HG03342 (cell line): Measurements from ENCODE around the gene LYZ.
A peak's percentile ranks its signal among the peaks of the same experiment; 100 is the strongest.
"Not testable (repeated sequence)": the region's sequence is repeated elsewhere in the genome, so short reads cannot be mapped to it uniquely, and the experiment has no call there.

Experiments
- ATAC-seq: cut with Tn5 transposase; IDR thresholded peaks from one replicate; pipeline ENCODE4 v1.9.1; 2021; ENCODE audit warnings: mild to moderate bottlenecking, moderate library complexity; ENCODE audit not compliant: unreplicated experiment

LYZ gene

DNA sequence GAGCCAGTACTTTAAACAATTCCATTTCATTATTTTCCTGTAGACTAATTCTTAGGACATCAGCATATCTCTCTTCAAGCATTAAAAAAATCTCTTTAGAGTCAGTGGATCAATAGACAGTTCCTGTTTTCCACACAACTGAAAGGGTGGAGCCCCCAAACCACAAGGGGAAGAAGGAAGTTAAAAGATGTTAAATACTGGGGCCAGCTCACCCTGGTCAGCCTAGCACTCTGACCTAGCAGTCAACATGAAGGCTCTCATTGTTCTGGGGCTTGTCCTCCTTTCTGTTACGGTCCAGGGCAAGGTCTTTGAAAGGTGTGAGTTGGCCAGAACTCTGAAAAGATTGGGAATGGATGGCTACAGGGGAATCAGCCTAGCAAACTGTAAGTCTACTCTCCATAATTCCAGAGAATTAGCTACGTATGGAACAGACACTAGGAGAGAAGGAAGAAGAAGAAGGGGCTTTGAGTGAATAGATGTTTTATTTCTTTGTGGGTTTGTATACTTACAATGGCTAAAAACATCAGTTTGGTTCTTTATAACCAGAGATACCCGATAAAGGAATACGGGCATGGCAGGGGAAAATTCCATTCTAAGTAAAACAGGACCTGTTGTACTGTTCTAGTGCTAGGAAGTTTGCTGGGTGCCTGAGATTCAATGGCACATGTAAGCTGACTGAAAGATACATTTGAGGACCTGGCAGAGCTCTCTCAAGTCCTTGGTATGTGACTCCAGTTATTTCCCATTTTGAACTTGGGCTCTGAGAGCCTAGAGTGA, at the start of gene LYZ:
Gene LYZ, plus strand, starts transcription at position 220 of the 777 bp plus-strand sequence. Its CDS starts 28 bp downstream, at position 248.
- no peak for ATAC-seq

GRCh38 chr12:69298947-69299346, 49.2 kb upstream of the LYZ start:
- ATAC-seq = no peak

GRCh38 chr12:69304284-69304683, 43.9 kb upstream of the LYZ start:
- no peak for ATAC-seq

GRCh38 chr12:69309461-69309860, 38.7 kb upstream of the LYZ start:
- no peak for ATAC-seq

DNA sequence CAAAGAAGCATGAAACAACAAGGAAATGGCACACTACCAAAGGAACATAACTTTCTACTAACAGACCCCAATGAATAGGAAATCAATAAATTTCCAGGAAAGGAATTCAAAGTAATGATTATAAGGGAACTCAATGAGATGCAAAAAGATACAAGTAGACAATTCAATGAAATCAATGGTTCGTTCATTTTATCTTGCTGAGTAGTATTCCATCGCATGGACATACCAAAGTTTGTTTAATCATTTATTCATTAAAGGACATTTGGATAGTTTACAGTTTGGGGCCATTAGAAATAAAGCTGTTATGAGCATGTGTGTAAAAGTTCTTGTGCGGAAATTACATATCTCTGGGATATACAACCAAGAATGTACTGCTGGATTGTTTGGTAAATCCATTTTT, 35.0 kb upstream of the LYZ start:
- ATAC-seq = no peak

DNA sequence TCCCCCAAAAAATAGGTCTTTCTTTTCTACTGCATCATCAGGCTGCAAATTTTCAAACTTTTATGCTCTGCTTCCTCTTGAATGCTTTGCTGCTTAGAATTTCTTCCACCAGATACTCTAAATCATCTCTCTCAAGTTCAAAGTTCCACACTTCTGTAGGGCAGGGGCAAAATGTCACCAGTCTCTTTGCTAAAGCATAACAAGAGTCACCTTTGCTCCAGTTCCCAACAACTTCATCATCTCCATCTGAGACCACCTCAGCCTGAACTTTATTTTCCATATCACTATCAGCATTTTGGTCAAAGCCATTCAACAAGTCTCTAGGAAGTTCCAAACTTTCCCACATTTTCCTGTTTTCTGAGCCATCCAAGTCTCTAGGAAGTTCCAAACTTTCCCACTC, 31.4 kb upstream of the LYZ start:
- not testable (repeated sequence) for ATAC-seq

- ATAC-seq = not testable (repeated sequence)
Observed at GRCh38 chr12:69317233-69317632, 30.9 kb upstream of the LYZ start.

GRCh38 chr12:69318225-69318624, 30.0 kb upstream of the LYZ start:
- ATAC-seq = no peak

- ATAC-seq = no peak
Observed at GRCh38 chr12:69321351-69321750, 26.8 kb upstream of the LYZ start.

- ATAC-seq = peak; percentile 97
Observed at GRCh38 chr12:69324797-69325466, 23.2 kb upstream of the LYZ start.

DNA sequence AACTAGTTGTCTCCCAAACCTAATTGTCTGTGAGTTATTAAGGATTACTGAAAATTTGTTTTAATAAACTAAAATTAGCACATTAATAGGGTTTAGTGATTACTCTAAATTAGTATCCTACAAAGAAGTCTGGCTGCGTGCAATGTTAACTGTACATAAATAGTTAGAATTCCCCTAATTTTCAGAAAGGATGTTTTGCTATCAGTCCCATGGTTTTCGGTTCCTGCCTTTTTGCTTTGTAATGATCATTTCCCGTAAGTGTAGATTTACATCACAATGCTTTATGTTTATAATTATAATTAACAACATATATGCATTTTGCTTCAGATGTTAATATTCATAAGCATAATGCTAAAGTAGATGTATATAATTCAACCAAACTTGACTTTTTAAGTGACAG, 19.8 kb upstream of the LYZ start:
- ATAC-seq = no peak

DNA sequence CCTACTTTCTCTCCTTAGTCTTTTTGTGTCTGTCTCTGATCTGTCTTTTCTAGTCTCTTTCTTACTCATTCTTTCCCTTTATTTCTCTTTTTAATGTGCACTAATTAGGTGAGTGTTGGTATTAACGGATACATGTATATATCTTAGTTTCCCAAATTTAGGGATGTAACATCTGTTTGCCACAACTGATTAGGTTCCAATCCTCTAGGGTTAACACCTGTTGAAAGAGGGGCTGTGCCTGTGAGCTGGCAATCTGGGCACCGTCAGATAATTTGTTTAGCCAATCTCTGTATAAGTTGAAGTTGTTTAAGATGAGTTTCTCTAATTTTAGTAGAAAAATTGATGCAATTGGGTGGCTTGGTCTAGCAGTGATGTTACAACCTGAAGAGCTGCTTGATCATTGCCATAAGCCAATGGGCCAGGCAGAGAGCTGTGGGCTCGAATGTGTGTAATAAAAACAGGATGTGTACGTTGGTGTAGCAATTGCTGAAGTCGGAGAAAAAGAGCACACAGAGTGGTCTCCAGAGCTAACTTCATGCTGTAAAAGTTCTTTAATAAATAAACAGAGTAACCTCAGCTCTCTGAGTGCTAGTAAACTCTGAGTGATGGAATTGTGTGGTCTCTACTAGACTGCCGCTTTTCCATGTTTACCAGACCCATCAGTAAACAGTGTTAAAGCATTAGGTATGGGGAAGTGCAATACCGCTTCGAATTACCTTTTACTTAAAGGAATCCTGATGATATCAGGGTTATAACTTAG, 18.3 kb upstream of the LYZ start:
- ATAC-seq = no peak

DNA sequence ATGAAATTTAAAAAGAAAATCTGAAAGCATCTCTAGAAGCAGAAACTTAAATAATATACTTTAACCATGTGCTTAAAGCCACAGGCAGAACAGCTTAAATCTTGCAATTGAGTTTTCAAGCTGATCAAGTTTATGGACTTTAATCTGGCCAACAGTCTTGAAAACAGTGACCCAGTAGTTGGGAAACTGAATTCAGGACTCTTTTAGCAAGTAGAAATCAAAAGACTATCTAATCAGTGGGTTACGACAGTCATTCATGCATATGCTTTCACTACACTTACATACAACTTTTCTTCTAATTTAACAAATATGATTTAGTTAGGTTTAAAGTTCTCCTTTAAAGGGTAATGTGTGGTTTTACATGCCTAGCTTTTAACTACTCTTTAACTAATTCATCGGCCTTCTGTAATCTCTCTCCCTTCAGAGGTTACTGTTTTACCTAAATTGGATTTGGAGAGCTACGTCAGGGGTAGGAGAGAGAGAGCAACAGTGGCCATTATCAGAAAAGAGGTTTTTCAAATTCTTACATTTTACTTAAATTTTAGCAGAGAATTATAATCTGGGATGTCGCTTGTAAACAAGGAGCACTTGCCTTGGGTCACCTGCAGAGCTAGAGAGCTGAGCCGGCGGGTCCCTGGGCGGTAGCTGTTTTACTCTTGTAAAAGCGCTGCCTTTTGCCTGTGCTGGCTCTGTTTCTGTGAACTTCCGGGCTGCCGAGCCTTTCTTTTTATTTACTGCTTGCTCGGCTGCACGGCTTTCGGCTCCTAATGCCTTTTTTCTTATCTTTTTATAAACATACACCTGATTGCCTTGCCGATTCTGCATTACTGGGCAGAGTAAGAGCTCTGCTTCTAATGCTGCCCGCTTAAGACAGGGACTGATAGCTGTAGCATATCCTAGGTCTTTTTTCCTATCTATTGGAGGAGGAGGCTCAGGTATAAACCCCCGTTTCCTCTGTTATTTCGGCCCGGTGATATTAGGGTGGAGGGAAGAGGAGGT, 17.4 kb upstream of the LYZ start:
- ATAC-seq = peak; percentile 81

GRCh38 chr12:69331519-69331908, 16.7 kb upstream of the LYZ start:
- no peak for ATAC-seq

DNA sequence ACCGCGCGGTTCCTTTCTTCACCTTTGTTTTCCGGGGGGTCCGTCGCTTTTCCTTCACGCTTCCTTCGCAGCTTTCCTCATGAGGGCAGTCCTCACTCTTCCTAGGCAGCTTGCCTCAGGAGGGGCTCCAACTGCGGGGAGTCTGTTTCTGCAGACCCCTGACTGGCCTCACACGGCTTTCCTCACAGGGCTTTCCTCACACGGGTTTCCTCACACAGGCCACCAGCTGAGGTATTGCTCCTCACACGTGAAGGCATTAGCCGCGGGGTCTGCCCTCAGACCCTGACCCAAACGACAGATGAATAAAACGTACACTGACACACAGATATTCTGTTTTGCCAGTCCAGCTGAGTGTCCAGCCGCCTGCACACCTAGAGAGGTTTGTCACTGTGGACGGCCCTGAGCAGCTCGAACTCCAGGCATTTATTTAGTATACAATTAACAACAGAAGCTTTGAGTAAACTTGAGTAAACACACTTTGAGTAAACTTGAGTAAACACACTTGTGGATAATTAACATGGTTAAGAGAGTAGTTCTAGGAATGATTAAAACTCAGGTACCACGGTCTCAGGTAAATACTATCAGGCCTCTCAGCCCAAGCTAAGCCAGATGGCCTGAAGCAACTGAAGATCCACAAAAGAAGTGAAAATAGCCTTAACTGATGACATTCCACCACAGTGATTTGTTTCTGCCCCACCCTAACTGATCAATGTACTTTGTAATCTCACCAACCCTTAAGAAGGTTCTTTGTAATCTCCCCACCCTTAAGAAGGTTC, 16.1 kb upstream of the LYZ start:
- no peak for ATAC-seq

GRCh38 chr12:69332815-69333358, 15.3 kb upstream of the LYZ start:
- ATAC-seq = no peak

- ATAC-seq = no peak
Observed at GRCh38 chr12:69334158-69334557, 14.0 kb upstream of the LYZ start.

DNA sequence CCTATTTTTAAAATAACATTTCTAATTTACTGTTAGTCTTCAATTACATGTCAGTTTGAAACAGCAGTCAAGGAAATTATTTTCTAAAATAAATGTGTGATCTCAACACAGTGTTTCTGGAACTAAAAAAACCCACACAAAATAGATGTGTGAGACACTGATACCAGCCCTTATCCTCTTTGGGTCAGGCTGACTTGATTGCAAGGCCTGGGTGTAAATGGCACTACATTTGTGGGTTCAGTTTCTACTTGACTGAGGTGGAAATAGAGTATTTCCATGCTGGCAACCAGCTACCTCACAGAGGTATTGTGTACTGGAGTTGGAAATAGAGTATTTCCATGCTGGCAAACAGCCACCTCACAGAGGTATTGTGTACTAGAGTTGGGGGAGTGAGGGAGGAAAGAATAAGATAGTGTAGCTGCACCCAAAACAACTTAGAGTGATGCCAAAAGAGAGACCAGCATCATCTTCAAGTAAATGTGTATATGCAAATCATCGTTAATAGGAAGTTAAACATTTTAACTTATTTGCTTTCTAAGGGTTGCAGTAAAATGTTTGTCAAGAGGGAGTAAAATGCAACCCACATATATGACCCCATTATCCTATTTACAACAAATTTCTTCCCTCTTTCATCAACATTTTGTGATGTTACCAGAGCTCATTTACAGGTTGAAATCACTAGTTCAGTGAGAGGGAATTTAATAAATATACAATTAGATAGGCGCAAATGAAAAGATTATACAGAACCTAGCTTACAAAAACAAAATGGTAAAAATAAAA, 10.7 kb upstream of the LYZ start:
- ATAC-seq = no peak
